GM12872 (cell line): ENCODE results near the gene NBL1.

Experiments
- CTCF ChIP-seq: IDR thresholded peaks from 3 replicates; pipeline ENCODE4 v1.5.1; 2011; ENCODE audit warnings: low read depth, mild to moderate bottlenecking, low read length, moderate library complexity; ENCODE audit not compliant: insufficient read depth

The NBL1 gene

GRCh38 chr1:19678931-19679453 is 34.9 kb downstream of the NBL1 start:
- no peak for TF ChIP-seq CTCF

- TF ChIP-seq CTCF: no peak
Observed at GRCh38 chr1:19679691-19680090, 35.6 kb downstream of the NBL1 start.

GRCh38 chr1:19680644-19681043 is 36.5 kb downstream of the NBL1 start:
- no peak for TF ChIP-seq CTCF

GRCh38 chr1:19682257-19682656 is 38.1 kb downstream of the NBL1 start:
- no peak for TF ChIP-seq CTCF

GRCh38 chr1:19682901-19683300 is 38.8 kb downstream of the NBL1 start:
- no peak for TF ChIP-seq CTCF

GRCh38 chr1:19683351-19683750 is 39.2 kb downstream of the NBL1 start:
- TF ChIP-seq CTCF: no peak

GRCh38 chr1:19684677-19685076 is 40.6 kb downstream of the NBL1 start:
- no peak for TF ChIP-seq CTCF
